Smooth muscle cell of the pulmonary artery (primary cell): ENCODE data around the gene PADI3. TPM values are rescaled to one million over a fixed set of nuclear protein-coding genes. Genes with fewer than 3 reads are reported as not detected.

ENCODE experiments used
- total RNA-seq: library from RNA; depleted of rRNA; stranded (reverse); fragments of >200 nt; gene quantifications from 2 replicates; pipeline ENCODE4 v1.2.3, GENCODE V29; 2014

Gene PADI3
- not detected in 2 replicates for total RNA-seq

GRCh38 chr1:17248781-17249180 is at the start of gene PADI3:
TSS of gene PADI3 (plus strand) at chr1:17249098. CDS start at chr1:17249138, 40 bp downstream.

GRCh38 chr1:17204546-17205440 is 44.1 kb upstream of the PADI3 start, which contains the start of gene PADI1:
TSS of gene PADI1 (plus strand) at chr1:17205128. CDS start at chr1:17205218, 90 bp downstream.

GRCh38 chr1:17307946-17308345 is 59.0 kb downstream of the PADI3 start, which contains the start of gene PADI4:
TSS of gene PADI4 (plus strand) at chr1:17308197. CDS start at chr1:17308223, 26 bp downstream.

Other genes starting within 250 kb of the PADI3 start
- gene ATP13A2, start 237.2 kb upstream of the PADI3 start, total RNA-seq: 38.5 and 66.8 TPM in 2 replicates
- 91.4 and 101 TPM in 2 replicates for gene SDHB, start 195.1 kb upstream of the PADI3 start, total RNA-seq
- 0.39 and 0.53 TPM in 2 replicates for gene PADI2, start 129.6 kb upstream of the PADI3 start, total RNA-seq
- 0.07 TPM in 2 replicates for gene PADI1, start 44.0 kb upstream of the PADI3 start, total RNA-seq
- not detected in 2 replicates for gene PADI4, start 59.1 kb downstream of the PADI3 start, total RNA-seq
- gene PADI6, start 123.1 kb downstream of the PADI3 start, total RNA-seq: not detected in 2 replicates
- 33.9 and 39.6 TPM in 2 replicates for gene RCC2, start 190.6 kb downstream of the PADI3 start, total RNA-seq